ENCODE measurements around the gene TSPAN31. TPM values are rescaled to one million over a fixed set of nuclear protein-coding genes. Genes with fewer than 3 reads are reported as not detected.
A peak's percentile ranks its signal among the peaks of the same experiment; 100 is the strongest.

Gene TSPAN31
- total and polyA plus RNA-seq, 9 of the 15 experiments (the other 6 are each of a cell fraction or from before 2014, with no cell fraction given) = 11.3 to 26.4 (median 14.3) TPM

- TF ChIP-seq RERE (CRISPR knock-in tag; IDR thresholded peaks at IDR 0.05; ENCODE audit: borderline replicate concordance) = peak; percentile 87; the same call in 1 of the 2 replicates
- no peak for TF ChIP-seq SAFB2 (IDR thresholded peaks at IDR 0.05; ENCODE audit: borderline replicate concordance, low read depth, low read length, severe bottlenecking)
- no peak for TF ChIP-seq HNRNPH1 (optimal IDR thresholded peaks at IDR 0.05; ENCODE audit: low read depth, low read length)
- peak; percentile 92 for TF ChIP-seq RB1 (IDR thresholded peaks at IDR 0.05; ENCODE audit: low read depth)
- TF ChIP-seq MTA2 (IDR thresholded peaks at IDR 0.05; ENCODE audit: low read depth) = peak; percentile 15; the same call in 1 of the 2 replicates
- TF ChIP-seq ETS2 (tag; IDR thresholded peaks at IDR 0.05; ENCODE audit: borderline replicate concordance, poor library complexity, severe bottlenecking) = no peak
- no peak for TF ChIP-seq TSC22D4 (tag; IDR thresholded peaks at IDR 0.05)
- peak; percentile 89; the same call in 1 of the 2 replicates for TF ChIP-seq HDAC8 (tag; IDR thresholded peaks at IDR 0.05)
- TF ChIP-seq ZBTB1 (CRISPR knock-in tag; IDR thresholded peaks at IDR 0.05; ENCODE audit: borderline replicate concordance, low read depth) = no peak; the same call in 1 of the 2 replicates
- peak; percentile 68 for TF ChIP-seq SETDB1 (IDR thresholded peaks at IDR 0.05; ENCODE audit: low read length)
- peak; percentile 87; the same call in 1 of the 2 replicates for TF ChIP-seq PHF21A (IDR thresholded peaks at IDR 0.05; ENCODE audit: borderline replicate concordance, low read depth)
- TF ChIP-seq, protein P1, sequence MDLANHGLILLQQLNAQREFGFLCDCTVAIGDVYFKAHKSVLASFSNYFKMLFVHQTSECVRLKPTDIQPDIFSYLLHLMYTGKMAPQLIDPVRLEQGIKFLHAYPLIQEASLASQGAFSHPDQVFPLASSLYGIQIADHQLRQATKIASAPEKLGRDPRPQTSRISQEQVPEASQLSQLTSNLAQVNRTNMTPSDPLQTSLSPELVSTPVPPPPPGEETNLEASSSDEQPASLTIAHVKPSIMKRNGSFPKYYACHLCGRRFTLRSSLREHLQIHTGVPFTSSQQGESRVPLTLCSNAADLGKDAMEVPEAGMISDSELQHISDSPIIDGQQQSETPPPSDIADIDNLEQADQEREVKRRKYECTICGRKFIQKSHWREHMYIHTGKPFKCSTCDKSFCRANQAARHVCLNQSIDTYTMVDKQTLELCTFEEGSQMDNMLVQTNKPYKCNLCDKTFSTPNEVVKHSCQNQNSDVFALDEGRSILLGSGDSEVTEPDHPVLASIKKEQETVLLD (IDR thresholded peaks at IDR 0.05) = no peak
- no peak for TF ChIP-seq ZSCAN29 (IDR thresholded peaks at IDR 0.05)
- TF ChIP-seq CEBPB (tag; IDR thresholded peaks at IDR 0.05) = peak; percentile 84
- TF ChIP-seq, protein P2, sequence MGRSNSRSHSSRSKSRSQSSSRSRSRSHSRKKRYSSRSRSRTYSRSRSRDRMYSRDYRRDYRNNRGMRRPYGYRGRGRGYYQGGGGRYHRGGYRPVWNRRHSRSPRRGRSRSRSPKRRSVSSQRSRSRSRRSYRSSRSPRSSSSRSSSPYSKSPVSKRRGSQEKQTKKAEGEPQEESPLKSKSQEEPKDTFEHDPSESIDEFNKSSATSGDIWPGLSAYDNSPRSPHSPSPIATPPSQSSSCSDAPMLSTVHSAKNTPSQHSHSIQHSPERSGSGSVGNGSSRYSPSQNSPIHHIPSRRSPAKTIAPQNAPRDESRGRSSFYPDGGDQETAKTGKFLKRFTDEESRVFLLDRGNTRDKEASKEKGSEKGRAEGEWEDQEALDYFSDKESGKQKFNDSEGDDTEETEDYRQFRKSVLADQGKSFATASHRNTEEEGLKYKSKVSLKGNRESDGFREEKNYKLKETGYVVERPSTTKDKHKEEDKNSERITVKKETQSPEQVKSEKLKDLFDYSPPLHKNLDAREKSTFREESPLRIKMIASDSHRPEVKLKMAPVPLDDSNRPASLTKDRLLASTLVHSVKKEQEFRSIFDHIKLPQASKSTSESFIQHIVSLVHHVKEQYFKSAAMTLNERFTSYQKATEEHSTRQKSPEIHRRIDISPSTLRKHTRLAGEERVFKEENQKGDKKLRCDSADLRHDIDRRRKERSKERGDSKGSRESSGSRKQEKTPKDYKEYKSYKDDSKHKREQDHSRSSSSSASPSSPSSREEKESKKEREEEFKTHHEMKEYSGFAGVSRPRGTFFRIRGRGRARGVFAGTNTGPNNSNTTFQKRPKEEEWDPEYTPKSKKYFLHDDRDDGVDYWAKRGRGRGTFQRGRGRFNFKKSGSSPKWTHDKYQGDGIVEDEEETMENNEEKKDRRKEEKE (IDR thresholded peaks at IDR 0.05; ENCODE audit: borderline replicate concordance in 1 of 2, control insufficient read depth in 1 of 2, low read depth in 2 of 2, low read length in 1 of 2) = 0 out of 4 replicates have a peak, but pooled peaks of 1 of the 2 experiments have one; percentile 25
Observed at GRCh38 chr12:57751788-57752667, 7.2 kb downstream of the TSPAN31 start, which contains the start of gene CDK4 (continued).

Measured in K562 (cell line).